ENCODE results near the gene PNPLA8.
"Not testable (repeated sequence)": the region's sequence is repeated elsewhere in the genome, so short reads cannot be mapped to it uniquely, and the experiment has no call there.

The PNPLA8 gene

DNA sequence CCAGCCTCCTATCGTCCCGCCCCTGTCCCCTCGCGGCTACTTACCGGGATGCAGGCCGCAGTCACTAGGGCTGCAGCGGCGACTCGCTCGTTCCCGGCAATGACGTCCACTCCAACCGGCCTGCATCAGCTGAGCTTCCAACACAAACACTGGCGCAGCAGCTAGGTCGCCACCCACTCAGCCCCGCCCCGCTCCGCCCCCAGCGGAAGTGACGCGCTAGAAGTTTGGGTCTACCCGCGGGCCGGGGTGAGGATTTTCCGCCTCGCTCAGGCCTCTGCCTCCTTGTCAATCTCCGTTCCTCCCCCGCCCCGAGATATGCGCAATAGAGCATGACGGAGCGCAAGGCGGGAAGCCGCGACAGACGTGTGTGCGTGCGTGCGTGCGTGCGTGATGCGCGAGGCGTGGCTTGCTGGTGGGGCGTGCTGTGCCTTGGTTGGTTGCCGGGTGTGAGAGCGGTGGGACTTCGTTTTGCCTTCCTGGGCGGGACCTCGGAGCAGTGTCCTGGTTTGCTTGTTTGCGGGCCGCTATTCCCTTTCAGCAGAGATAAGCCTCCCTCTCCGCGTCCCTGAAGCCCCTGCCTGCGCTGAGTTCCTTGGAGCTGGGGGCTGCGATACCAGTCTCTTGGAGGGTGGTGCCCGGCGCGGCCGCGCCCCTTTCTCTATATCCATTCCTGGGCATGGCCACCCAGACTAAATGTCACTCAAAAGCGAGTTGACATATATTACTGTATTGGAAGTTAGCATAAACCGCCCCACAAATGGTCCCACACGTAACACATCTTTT, at the start of gene PNPLA8:
Gene PNPLA8 (minus strand): TSS at position 151 of the 783 bp plus-strand sequence. CDS start 10,644 bp downstream, outside the sequence.
- DNase-seq, result peak; percentile 100

DNA sequence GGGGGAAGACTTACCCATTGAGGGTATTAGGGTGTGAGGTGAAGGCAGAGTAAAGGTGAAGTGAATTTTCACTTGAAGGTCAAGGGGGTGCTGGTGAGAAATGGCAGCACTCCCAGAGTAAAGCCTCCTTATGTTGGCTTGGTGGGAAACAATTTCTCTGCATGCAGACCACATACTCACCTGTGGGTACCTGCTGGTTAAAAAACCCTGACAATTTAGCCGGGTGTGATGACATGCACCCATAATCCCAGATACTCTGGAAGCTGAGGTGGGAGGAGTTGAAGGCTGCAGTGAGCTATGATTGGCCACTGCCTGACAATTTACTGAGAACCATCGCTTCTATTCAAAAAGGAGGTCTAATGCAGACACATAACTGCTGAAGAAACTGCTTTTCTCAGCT, 49.2 kb upstream of the PNPLA8 start:
- DNase-seq, result no peak

- DNase-seq, result no peak
Measured at GRCh38 chr7:108572480-108572879, 46.5 kb upstream of the PNPLA8 start.

GRCh38 chr7:108570146-108570755, 44.3 kb upstream of the PNPLA8 start:
- peak; percentile 27 to 29 for DNase-seq

DNA sequence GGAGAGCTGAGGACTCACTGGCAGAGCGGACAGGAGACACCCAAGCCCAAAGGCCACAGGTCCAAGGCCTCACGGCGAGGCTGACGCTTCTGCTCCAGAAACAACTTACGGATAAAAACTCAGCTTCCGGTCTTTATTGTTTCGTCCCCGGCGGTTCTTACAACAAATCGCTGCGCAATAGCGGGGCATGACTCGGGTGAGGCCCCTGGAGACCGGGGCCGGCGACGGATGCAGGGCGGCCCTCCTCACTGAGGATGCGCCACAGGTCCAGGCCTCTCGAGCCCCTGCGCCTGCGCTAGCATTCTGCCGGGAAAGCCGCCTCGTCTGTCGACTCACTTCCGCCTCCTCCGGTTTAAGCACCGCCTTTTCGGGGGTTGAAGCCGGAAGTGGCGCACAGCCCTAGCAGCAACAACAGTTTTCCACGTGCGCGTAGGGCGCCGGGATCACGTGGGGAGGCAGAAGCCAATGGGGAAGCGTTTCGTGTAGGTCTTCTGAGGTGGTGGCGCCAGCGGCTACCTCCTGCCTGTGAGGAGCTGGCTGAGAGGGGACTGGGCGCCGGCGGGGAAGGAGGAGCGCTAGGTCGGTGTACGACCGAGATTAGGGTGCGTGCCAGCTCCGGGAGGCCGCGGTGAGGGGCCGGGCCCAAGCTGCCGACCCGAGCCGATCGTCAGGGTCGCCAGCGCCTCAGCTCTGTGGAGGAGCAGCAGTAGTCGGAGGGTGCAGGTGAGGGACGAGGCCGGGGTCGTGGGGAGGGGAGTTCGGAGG, 43.6 kb upstream of the PNPLA8 start, which contains the start of the genes DNAJB9 and THAP5:
Gene DNAJB9 (plus strand): TSS at position 494 of the 765 bp plus-strand sequence. CDS start 1,853 bp downstream, outside the sequence.
Gene THAP5 (minus strand): TSS at position 326 of the 765 bp plus-strand sequence. CDS start 137 bp downstream, at position 189.
- DNase-seq, result peak; percentile 95 to 100

DNA sequence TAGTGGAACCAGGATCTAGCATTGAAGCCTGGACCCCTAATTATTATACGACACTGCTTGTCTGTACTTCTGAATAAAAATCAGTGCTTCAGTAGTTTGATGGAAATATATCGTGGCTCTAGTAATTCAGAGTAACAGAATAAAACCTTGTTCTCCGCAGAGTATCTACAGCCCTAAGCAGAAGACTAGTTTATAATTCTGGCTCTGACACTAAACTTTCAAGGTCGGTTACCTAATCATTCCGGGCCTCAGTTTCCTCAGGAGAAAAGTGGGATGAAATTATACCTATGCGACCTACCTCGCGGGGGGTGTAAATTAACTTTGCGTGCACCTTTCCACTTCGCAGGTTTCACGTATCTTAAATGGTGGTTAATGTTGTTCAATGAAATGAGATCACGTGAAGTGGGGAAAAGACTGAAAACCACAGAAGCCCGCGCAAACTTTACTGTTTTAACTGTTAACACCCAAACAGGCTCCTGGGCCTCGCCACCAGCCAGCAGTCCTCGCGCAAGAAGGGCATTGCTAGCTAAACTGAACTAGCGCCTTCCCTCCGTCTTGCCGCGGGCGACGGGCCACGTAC, 43.0 kb upstream of the PNPLA8 start:
- DNase-seq, result no peak

DNA sequence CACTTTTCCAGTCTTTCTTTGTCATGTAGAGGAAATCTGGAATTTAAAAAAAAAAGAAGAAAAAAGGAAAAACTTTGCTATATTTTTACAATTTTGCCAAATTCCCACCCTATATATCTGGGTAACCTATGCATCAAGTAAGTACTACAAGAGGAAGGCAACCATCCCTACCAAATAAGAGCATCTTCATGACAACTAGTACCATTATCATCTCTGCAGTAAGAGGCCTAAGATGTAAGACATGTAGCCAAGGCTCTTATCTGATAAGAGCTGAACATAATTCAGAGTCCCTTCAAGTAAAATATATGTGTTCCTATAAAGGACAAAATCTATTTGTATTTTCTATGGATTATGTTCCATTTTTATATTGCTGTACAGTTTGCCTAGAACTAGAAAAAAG, 40.1 kb upstream of the PNPLA8 start:
- no peak for DNase-seq

DNA sequence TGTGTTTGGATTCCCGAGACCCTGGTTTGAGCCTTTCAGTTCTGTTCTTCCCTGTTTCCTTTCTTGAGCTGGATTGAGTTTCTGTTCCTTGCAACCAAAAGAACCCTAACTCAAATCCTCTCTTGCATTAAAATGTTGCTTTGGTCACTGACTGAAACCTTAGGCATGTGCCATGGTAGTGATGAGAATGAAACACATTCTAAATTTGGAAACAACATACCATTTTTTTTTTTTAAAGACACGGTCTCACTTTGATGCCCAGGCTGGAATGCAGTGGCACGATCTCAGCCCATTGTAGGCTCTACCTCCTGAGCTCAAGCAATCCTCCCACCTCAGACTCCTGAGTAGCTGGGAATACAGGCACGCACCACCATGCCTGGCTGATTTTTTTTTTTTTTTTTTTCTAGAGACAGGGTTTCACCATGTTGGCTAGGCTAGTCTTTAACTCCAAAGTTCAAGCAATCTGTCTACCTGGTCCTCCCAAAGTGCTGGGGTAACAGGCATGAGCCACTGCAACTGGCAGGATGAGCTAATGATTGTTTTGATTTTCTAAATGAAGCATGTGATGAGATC, 35.2 kb upstream of the PNPLA8 start:
- DNase-seq, result no peak

GRCh38 chr7:108559253-108559652, 33.3 kb upstream of the PNPLA8 start:
- DNase-seq, result no peak

DNA sequence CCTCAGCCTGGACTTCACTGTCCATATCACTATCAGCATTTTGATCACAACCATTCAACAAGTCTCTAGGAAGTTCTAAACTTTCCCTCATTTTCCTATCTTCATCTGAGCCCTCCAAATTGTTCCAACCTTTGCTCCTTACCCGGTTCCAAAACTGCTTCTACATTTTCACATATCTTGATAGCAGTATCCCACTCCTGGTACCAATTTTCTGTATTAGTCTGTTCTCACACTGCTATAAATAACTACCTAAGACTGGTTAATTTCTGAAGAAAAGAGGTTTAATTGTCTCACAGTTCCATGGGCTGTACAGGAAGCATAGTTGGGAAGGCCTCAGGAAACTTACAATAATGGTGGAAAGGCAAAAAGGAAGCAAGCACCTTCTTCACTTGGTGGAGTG, 31.7 kb upstream of the PNPLA8 start:
- no peak for DNase-seq

DNA sequence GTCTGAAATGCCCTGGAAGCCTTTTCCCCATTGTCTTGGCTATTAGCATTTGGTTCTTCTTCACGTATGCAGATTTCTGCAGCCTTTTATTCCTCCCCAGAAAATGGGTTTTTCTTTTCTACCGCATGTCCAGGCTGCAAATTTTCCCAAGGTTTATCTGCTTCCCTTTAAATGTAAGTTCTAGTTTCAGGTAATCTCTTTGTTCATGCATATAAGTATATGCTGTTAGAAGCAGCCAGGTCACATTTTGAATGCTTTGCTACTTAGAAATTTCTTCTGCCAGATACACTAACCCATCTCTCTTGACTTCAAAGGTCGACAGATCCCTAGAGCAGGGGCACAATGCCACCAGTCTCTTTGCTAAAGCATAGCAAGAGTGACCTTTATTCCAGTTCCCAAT, 31.3 kb upstream of the PNPLA8 start:
- no peak for DNase-seq

DNA sequence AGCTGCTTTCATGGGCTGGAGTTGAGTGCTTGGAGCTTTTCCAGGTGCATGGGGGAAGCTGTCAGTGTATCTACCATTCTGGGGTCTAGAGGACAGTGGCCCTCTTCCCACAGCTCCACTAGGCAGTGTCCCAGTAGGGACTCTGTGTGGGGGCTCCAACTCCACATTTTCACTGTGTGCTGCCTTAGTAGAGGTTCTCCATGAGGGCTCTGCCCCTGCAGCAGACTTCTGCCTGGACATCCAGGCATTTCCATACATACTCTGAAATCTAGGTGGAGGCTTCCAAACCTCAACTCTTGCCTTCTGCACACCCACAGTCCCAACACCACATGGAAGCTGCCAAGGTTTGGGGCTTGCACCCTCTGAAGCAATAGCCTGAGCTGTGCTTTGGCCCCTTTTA, 30.7 kb upstream of the PNPLA8 start:
- DNase-seq, result not testable (repeated sequence)

DNA sequence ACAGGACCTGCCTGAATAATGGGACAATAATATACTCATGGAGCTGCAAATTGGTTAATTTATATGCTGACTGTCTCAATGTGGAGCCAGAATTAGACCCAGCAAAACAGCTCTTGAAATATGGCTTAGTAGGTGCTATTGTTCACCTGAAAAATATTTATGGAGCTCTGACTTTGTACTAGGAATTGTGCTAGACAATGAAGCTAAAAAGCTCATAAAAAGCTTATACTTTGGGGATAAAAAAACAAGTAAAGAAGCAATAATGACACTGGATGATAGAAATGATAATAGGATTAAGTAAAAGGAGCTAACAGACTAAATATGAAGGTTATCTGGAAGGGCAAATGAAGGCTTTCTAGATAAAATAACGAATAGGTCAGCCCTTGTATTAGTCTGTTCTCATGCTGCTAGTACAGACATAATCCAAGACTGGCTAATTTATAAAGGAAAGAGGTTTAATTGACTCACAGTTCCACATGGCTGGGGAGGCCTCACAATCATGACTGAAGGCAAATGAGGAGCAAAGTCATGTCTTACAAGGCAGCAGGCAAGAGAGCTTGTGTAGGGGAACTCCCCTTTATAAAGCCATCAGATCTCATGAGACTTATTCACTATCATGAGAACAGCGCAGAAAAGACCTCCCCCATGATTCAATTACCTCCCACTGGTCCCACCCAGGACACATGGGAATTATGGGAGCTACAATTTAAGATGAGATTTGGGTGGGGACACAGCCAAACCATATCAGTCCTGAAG, 22.4 kb upstream of the PNPLA8 start:
- not testable (repeated sequence) for DNase-seq

DNA sequence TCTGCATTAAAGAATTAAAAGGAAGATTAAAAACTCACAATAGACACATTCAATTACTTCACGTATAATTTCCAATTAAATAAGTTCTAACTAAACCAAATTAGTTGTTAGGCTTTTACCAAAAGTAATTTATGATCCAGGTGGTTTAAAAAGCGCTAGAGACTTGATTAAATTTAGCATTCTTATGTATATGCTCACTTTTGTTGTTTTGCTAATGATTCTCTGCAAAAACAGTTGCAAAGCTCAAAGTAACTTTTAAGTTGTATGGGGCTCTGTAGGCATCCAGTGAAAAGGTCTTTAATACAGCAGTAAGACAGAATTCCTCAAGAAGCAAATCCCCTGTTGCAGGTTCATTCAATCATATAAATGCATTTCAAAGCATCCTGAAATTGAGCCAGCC, 15.5 kb upstream of the PNPLA8 start:
- DNase-seq, result no peak

- DNase-seq, result not testable (repeated sequence)
Measured at GRCh38 chr7:108538685-108539084, 12.8 kb upstream of the PNPLA8 start.

- DNase-seq, result not testable (repeated sequence)
Measured at GRCh38 chr7:108538236-108538635, 12.3 kb upstream of the PNPLA8 start.

- DNase-seq, result no peak
Measured at GRCh38 chr7:108537229-108537628, 11.3 kb upstream of the PNPLA8 start.

- no peak for DNase-seq
Measured at GRCh38 chr7:108535744-108536143, 9.8 kb upstream of the PNPLA8 start.

DNA sequence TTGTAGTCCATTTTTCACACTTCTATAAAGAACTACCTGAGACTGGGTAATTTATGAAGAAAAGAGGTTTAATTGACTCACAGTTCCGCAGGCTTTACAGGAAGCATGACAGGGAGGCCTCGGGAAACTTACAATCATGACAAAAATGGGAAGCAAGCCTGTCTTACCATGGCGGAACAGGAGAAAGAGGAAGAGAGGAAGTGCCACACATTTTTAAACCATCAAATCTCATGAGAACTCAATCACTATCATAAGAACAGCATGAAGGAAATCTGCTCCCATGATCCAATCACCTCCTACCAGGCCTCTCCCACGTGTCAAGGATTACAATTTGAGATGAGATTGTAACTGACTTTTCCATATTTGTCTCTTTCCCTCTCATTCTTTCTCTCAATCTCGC, 9.3 kb upstream of the PNPLA8 start:
- no peak for DNase-seq

DNA sequence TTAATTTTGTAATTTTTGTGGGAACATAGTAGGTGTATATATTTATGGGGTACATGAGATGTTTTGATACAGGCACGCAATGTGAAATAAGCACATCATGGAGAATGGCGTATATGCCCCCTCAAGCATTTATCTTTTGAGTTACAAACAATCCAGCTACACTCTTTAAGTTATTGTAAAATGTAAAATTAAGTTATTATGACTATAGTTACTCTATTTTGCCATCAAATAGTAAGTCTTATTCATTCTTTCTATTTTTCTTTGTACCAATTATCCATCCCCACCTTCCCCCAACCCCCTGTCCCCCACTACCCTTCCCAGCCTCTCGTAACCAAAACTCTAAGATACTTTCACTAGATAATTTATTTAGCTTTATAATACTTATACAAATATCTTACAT, 7.8 kb upstream of the PNPLA8 start:
- DNase-seq, result no peak

DNA sequence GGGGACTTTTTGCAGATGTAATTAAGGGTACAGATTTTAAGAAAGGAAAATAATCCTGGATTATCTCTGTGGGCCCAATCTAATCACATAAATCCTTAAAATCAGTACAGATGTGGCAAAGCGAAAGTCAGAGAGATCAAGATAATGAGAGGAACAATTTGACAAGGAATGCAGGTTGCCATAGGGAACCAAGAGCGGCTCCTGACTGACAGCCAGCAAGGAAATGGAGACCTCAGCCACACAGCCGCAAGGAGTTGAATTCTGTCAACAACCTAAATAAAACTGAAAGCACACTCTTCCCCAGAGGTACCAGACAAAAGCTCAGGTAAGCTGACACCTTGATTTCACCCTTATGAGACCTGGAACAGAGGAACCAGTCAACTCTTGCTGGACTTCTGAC, 3.4 kb upstream of the PNPLA8 start:
- no peak for DNase-seq

- no peak for DNase-seq
Measured at GRCh38 chr7:108528183-108528712, 2.3 kb upstream of the PNPLA8 start.
